COLO668 (cell line): ENCODE results near the gene CTNNA3.
"Not testable (repeated sequence)": the region's sequence is repeated elsewhere in the genome, so short reads cannot be mapped to it uniquely, and the experiment has no call there.

Experiments
- DNase-seq: peaks from one replicate; lab custom pipeline; 2025; ENCODE audit not compliant: unreplicated experiment; lab: John Stamatoyannopoulos, UW

The CTNNA3 gene

DNA sequence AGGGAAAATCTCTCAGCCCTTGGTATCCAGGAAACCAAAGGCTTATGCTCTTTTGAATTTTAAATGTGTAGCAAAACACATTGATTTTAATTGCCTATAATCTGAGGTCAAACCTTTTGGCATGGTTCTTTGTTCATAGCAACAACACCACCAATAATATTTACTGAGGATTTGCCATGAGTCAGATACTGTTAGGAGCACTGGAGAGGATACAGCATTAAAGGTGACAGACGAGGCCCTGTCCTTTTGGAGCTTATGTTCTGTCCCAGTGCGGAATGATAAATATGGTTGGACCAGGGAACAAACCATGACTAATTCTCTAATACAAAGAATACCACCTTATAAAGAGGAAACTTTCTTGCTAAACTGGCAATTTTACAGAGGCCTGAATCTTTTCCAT lies 176.6 kb downstream of the CTNNA3 start:
- no peak for DNase-seq

DNA sequence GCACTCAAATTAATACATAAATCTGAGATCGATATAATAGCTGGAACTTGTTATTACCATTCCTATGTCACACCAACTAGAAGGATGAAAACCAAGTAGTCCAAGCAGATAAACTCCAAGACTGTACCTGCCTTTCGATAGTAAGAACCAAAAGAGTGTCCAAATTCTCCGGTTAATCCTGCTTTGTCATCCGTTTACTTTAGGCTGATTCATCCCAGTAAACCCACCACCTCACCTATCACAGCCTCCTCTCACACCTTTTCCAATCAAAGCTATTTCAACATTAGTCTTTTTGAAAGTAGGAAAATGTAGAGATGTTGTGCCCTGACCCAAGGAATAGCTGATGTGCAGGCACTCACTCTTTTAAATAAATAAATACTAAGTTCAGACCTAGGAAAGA lies 177.2 kb downstream of the CTNNA3 start:
- DNase-seq: no peak

DNA sequence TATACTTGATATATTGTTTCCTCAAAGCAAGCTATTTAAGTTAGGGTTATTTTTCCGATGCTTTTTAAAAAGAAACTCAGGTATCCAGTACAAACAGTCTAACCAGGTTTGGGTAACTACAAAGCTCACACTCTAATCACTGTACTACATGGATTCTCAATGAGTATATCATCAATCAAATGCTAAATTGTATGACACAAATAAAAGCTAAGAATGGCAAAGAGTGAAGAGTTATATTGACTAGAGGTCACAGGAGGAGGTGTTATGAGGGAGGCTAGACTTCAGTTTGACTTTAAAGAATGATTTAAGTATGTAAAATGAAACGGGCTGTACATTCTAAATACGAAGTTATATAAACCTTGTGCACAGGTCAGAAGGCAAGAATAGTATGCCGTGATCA lies 178.0 kb downstream of the CTNNA3 start:
- no peak for DNase-seq

DNA sequence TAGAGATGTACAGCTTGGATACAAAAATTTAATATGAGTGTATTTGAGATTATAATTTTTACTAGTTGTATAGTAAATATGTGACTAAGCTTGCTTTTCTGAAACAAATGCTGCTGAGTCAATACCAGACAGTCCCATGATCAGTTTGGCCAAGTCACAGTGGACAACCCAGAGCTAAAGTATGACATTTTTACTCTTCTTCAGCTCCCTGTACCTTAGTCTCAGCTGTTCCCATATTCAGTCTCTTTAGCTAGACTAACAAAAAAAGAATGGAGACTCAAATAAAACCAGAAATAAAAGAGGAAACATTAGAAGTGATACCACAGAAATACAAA lies 189.3 kb downstream of the CTNNA3 start:
- no peak for DNase-seq

DNA sequence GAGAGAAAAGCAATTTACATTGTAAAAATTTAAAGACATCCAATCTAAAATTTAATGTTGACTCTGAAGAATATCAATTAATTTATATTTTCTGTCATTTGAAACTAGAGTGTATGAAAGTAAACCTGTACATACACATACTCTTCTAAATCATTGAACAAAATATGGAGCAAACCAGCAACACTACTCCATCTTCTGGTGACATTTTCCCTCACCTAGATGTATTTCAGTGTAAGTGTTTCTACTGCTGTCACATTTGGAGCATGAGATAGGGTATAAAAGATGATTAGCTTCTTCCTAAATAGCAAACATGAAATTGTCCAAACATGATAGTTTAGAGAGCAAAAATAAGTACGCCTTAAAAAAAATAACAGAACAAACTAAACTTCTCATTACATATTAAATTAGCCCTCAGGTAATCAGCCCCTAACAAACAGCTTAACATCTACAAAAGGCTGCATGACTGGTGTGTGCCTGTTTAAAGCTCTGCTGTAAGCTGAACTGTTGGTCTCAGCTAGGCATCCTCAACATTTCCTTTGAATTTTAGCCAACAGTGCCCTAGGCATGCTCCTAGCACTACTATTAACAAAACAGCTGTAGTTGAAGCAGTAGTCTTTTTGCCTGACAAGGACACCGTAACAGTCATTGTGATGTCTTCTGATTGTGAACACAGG lies 189.8 kb downstream of the CTNNA3 start:
- no peak for DNase-seq

DNA sequence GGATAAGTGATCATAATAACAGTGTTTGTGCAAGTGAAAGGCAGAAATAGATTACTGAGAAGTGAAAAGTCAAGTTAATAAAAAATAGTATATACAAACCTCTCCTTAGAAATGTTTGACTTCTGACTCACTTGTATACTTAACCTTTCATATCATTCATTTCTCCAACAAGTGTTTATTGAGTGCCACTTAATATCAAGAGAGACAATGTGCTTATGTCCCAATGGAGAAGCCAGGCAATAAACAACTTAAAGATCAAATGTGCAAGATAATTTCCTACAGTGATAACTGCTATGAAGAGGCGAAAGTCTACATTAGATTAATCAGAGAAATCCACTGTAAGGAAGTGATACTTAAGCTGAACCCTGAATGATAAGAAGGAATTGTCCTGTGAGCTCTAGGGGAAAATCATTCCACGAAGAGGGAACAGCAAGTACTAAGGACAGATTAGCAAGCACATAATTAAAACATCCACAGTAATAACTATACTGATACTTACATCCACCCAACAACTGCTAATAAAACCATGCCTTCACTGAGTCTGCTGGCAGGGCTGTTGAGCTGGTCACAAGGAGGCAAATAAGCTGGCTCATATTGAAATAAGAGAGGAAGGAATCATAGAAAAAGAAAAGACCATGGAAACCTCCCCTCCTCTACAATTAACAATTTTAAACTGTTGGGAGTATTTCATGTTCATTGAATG lies 203.5 kb downstream of the CTNNA3 start:
- no peak for DNase-seq

DNA sequence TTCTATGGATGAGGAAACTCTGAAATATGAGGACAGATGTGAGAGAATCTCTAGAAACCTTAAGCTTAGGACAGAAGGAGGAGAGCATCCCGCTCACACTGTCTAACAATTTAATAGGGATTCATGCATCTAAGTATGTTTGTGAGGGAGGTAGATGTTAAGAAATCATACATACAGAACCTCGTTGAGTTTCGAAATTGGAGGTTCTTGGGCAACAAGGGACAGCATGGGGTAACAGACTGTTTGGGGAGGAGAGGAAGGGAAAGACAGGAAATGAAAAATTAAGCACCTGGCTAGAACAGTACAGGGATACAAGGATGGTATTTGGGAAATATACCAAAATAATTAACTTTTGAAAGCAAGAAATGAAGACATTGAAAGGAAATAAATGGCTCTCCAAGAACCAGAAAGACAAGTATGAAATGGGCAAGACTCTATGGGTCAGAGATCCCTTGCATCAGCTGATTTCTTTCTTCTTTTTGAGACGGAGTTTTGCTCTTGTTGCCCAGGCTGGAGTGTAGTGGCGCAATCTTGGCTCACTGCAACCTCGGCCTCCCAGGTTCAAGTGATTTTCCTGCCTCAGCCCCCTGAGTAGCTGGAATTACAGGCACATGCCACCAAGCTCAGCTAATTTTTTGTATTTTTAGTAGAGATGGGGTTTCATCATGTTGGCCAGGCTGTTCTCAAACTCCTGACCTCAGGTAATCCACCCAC lies 207.9 kb downstream of the CTNNA3 start:
- no peak for DNase-seq

DNA sequence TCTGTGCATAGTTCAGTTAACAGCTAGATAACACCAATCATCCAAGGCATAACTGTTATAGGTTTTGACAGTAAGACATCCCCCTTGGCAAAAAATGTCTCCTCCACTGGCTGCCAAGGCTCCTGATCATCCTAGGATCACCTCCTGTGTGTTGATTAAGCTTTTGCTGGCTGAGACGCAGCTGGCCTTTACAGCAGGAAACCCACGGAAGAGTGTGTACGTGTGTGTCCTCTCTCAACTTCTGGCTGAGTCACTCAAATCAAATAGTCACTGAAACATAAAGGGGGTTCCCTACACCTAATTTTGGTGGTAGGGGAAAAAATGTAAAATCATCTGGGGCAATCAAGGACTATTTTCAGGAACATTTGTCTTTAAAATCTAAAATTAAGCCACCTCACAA lies 208.8 kb downstream of the CTNNA3 start:
- no peak for DNase-seq

DNA sequence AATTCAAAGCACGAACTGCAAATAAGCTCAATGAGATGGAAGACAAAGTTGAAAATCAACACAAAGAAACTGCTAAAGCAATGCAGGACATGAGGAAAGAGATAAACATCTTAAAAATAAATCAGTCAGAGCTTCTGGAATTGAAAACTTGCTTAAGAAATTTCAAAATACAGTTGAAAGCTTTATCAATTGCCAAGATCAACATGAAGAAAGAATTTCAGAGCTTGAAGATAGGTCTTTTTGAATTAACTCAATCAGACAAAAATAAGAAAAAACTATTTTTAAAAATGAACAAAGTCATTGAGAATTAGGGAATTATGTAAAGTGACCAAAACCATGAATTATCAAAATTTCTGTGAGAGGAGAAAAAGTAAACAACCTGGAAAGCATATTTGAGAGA lies 218.1 kb downstream of the CTNNA3 start:
- DNase-seq: no peak

DNA sequence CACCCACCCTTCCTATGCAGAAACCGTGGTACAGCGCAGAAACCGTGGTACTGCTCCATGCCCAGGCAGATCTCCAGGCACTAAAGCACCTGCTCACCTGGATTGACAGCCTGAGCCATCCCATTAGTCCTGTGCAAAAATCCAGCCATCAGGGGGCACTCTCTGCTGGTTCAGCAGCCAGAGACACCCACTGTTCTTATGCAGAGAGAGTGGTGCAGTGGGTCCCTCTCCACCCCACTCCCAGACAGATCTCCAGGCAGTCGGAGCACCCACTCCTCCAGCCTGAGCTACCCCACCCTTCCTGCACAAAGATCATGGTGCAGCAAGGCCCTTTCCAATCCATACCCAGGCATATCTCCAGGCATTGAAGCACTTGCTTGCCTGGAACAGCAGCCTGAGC lies 219.8 kb downstream of the CTNNA3 start:
- DNase-seq: no peak

DNA sequence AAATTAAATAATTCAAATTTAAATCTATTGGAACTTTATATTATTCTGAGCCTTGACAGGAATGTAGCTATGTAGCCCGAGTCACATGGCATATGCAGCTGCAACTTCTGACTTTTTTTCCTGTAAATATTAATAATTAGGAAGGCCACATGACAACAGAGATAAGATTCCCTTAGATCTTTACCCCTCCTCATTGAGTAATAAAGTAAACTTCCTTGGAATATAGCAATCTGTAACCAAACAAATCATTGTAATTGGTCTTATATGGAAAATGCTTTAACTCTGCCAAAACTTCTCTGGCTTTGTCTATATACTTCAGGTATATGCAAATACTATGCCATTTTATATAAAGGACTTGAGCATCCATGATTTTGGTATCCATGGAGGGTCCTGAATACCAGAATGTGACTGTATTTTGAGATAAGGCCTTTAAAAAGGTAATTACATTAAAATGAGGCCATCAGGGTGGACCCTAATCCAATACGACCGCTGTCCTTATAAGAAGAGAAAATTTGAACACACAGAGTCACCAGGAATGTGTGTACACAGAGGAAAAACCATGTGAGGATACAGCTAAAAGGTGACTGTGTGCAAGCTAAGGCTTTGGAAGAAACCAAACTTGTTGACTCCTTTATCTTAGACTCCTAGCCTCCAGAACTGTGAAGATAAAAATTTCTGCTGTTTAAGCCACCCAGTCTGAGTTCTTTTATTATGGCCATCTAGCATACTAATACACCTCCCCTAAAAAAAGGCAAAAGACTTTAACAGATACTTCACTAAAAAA lies 222.0 kb downstream of the CTNNA3 start:
- DNase-seq: no peak

DNA sequence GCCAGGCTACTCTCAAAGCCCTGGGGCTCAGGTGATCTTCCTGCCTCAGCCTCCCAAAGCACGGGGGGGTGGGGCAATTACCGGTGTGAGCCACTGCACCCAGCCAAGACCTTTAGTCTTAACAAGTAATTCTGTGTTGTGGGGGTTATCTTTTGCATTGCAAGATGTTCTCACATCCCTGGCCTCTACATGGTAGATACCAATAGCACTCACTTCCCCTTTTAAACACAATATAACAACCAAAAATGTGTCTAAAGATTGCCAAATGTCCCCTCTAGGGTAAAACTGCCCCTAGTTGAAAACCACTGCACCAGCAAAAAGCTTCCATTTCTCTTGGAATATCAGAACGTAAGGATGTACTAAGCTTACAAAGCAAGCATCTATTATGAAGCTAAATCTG lies 225.0 kb downstream of the CTNNA3 start:
- no peak for DNase-seq

DNA sequence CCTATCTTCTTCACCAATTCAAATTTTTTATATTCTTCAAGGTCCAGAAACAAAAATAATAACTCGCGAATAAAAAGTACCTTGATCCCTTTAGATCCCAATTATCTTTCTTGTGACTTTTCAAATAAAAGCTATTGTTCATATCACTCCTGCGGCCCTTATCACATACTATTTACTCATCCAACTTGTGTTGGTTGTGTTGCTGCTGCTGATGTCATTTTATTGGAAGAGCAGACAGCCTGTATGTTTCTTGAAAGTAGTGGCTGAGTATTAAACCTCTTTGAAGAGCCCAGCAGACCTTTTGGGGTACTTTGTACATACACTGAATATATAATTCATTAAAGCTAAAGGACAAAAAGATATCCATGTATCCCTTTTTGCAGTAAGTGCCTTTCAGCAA lies 231.7 kb downstream of the CTNNA3 start:
- no peak for DNase-seq

DNA sequence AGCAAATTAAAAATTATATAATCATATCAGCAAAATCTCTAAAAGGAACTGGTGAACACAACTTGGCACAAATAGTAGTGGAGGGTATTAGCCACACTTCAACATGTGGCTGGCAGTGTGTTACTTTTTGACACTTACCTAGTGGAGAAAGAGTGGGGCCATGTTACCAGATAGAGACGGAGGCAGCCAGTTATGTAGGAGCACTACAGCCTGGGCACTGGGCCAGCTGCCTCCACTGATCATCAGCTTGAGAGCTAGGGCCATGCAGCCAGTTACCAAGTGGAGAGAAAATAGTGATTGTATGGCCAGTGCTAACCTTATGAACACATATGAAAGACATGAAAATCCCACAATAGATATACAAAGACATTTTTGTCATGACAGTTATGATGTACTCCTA lies 243.1 kb downstream of the CTNNA3 start:
- DNase-seq: no peak

DNA sequence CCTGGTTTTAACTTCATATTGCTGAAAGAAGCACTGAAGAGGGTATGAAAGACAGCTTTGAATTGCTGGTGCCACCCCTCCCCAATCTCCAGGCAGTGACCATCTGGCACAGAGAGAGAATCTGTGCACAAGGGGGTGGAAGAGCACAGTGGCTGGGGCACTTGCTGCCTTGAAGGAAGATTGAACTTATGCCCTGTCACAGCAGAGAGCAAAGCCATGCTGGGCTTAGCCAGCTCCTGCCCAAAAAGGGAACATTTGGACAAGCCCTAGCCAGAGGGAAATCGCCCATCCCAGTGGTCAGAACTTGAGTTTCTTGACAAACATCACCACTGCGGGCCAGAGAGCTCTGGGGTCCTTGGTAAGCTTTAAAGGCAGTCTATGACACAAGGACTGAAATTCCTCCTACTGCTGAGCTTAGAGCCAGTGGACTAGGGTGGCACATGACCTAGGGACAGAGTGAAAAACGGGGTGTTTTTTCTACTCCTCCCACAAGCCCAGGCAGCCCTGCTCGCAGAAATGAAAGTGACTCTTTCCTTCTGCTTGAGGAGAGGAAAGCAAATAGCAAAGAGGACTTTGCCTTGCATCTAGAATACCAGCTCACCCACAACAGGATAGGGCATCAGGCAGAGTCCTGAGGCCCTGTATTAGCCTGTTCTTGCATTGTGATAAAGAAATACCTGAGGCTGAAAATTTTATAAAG lies 257.2 kb downstream of the CTNNA3 start:
- no peak for DNase-seq

DNA sequence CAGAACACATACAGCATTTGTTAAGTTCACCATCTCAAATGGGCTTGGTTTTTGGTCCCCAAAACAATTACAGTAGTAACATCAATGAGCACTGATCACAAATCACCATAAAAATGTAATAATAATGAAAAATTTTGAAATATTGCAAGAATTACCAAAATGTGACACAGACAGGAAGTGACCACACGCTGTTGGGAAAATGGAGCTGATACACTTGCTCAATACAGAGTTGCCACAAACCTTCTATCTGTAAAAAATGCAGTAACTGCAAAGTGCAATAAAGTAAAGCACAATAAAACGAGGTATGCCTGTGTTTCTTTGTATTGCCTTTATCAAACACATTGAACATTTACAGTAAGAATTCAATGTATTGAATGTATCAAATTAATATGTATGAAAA lies 262.7 kb downstream of the CTNNA3 start:
- DNase-seq: no peak

DNA sequence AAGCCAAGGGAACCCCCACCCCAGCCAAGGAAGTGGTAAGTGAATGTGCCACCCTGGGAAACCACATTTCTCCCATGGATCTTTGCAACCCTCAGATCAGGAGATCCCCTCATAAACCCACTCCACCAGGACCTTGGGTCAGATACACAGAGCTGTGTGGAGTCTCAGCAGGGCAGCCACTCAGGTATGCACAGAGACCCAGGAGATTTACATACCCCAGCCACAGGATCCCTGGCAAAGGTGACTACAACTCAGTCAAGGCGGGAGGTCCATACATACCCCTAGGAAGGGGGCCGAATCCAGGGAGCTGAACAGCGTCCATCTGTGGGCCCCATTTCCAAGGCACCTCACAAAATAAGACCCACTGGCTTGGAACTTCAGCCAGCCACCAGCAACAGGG lies 293.4 kb downstream of the CTNNA3 start:
- DNase-seq: no peak

DNA sequence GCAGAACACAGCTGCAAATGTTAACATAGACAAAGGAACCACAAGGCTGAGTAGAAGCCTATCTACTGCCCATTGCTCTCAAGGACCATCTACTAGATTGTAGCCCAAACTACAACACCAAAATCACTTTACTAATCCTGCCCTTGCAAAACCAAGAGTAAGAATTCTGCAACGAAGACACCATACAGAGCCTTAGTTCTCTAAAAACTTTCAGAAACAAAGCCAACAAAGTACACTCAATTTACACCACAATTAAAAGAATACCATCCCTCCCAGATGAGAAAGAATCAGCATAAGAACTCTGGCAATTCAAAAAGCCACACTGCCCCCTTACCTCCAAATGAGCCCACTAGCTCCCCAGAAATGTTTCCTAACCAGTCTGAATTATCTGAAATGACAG lies 294.3 kb downstream of the CTNNA3 start:
- no peak for DNase-seq

DNA sequence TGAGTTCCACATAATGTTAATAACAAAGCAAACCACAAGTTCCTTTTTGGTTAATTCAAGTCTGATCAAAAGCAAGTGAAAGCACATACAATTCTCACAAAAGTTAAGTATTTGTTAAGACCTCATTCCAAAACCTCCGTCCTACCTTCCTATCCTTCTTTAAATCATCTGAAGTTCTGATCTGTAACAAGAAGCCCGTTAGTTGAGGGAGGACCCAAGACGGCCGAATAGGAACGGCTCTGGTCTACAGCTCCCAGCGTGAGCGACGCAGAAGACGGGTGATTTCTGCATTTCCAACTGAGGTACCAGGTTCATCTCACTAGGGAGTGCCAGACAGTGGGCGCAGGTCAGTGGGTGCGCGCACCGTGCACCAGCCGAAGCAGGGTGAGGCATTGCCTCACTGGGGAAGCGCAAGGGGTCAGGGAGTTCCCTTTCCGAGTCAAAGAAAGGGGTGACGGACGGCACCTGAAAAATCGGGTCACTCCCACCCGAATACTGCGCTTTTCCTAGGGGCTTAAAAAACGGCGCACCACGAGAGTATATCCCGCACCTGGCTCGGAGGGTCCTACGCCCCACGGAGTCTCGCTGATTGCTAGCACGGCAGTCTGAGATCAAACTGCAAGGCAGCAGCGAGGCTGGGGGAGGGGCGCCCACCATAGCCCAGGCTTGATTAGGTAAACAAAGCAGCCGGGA lies 309.0 kb downstream of the CTNNA3 start:
- DNase-seq: not testable (repeated sequence)

DNA sequence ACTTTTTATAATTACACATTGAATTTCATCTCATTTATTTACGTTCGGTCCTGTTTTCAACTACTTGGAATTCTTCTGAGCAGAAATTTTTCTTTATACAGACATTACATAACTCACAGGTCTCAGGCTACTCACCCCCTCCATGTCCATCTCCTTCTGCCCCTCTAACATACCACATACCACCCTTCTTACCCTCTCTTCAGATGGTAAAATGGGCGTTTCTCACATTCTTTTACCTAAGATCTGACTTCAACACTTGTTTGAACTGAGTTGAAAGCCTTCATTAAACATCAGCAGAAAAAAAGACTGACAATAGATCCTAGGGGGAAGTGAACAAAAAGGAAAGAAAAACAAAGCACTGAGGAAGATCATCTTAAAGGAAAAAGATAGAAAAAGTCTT lies 309.7 kb downstream of the CTNNA3 start:
- no peak for DNase-seq

DNA sequence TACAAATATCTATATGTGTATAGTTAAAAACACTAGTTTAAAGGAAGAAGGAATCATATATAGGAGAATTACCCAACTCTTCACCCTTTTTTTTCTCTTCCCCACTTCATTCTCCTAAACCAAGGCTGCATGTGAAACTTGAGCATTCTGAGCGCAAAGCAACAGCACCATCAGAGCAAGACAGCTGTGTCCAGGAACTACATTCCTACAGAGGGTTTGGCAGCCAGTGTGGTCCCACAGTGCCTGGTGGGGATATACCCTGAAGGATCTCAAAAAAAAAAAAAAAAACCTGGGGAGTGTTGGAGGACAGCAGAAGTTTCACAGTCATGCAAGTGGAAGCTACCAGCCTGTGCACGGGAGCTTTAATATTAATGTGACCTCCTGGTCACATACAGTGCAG lies 310.4 kb downstream of the CTNNA3 start:
- DNase-seq: no peak
